GM21786 (cell line): Measurements from ENCODE around the gene SLC25A38.
"Not testable (repeated sequence)": the region's sequence is repeated elsewhere in the genome, so short reads cannot be mapped to it uniquely, and the experiment has no call there.

ENCODE experiments used
- ATAC-seq: cut with Tn5 transposase; IDR thresholded peaks from one replicate; pipeline ENCODE4 v1.9.1; 2021; ENCODE audit not compliant: unreplicated experiment

SLC25A38 gene

GRCh38 chr3:39383045-39383880 is at the start of gene SLC25A38:
TSS of gene SLC25A38 (plus strand) at chr3:39383370. CDS start at chr3:39383725, 355 bp downstream.
- ATAC-seq: peak; percentile 57

- no peak for ATAC-seq
These were observed 49.6 kb upstream of the SLC25A38 start for GRCh38 chr3:39333607-39334006.

- ATAC-seq: no peak
These were observed 49.0 kb upstream of the SLC25A38 start for GRCh38 chr3:39334205-39334604.

- no peak for ATAC-seq
These were observed 45.0 kb upstream of the SLC25A38 start for GRCh38 chr3:39338201-39338600.

GRCh38 chr3:39339086-39339485 is 44.1 kb upstream of the SLC25A38 start:
- ATAC-seq: no peak

- no peak for ATAC-seq
These were observed 40.0 kb upstream of the SLC25A38 start for GRCh38 chr3:39343076-39343717.

- ATAC-seq: no peak
These were observed 39.4 kb upstream of the SLC25A38 start for GRCh38 chr3:39343760-39344159.

GRCh38 chr3:39344746-39345344 is 38.3 kb upstream of the SLC25A38 start:
- ATAC-seq: no peak

GRCh38 chr3:39346785-39347585 is 36.2 kb upstream of the SLC25A38 start:
- ATAC-seq: peak; percentile 76

- ATAC-seq: no peak
These were observed 35.6 kb upstream of the SLC25A38 start for GRCh38 chr3:39347586-39347876.

GRCh38 chr3:39349080-39349479 is 34.1 kb upstream of the SLC25A38 start:
- no peak for ATAC-seq

- no peak for ATAC-seq
These were observed 32.5 kb upstream of the SLC25A38 start for GRCh38 chr3:39350714-39351113.

GRCh38 chr3:39351134-39351533 is 32.0 kb upstream of the SLC25A38 start:
- ATAC-seq: not testable (repeated sequence)

- ATAC-seq: not testable (repeated sequence)
These were observed 29.8 kb upstream of the SLC25A38 start for GRCh38 chr3:39353168-39353927.

- no peak for ATAC-seq
These were observed 24.8 kb upstream of the SLC25A38 start for GRCh38 chr3:39358333-39358732.

- no peak for ATAC-seq
These were observed 21.8 kb upstream of the SLC25A38 start for GRCh38 chr3:39361252-39361927.

GRCh38 chr3:39362192-39362591 is 21.0 kb upstream of the SLC25A38 start:
- no peak for ATAC-seq

GRCh38 chr3:39362812-39363211 is 20.4 kb upstream of the SLC25A38 start:
- ATAC-seq: no peak

GRCh38 chr3:39370450-39370849 is 12.7 kb upstream of the SLC25A38 start:
- ATAC-seq: not testable (repeated sequence)

- no peak for ATAC-seq
These were observed 10.3 kb upstream of the SLC25A38 start for GRCh38 chr3:39372833-39373232.
